Adrenal gland (tissue), 12 donors: Measurements from ENCODE around the gene DPP7. TPM values are rescaled to one million over a fixed set of nuclear protein-coding genes. Genes with fewer than 3 reads are reported as not detected.

Experiments used
- DNase-seq, 7 donors: peaks; one replicate each; pipeline ENCODE4 v3.0.0-alpha.2; 2019 to 2020
- H3K27ac ChIP-seq, 5 donors: fragments of 200-600 bp; sonication (generic) in 4 of 5; 1 replicate in 3 of 5; 2 replicates in 2 of 5; pipeline versions ENCODE4 v1.5.1 to v1.8.0; 2016 to 2020; ENCODE audit warnings: mild to moderate bottlenecking in 1 of 5
- H3K27me3 ChIP-seq: fragments of 200-600 bp; 2 replicates; pipeline ENCODE4 v1.8.0; 2021
- H3K36me3 ChIP-seq, 2 donors: fragments of 200-600 bp; replicated peaks in 1 of 2; 1 replicate in 1 of 2; 2 replicates in 1 of 2; pipeline versions ENCODE4 v1.5.1 to v1.8.0; 2018 to 2022
- H3K4me1 ChIP-seq, 2 donors: fragments of 200-600 bp; replicated peaks in 1 of 2; 1 replicate in 1 of 2; 2 replicates in 1 of 2; pipeline versions ENCODE4 v1.5.1 to v1.8.0; 2018 to 2021
- H3K4me3 ChIP-seq, 4 donors: fragments of 200-600 bp; sonication (generic) in 3 of 4; one replicate each; pipeline ENCODE4 v1.5.1; 2016 to 2018
- H3K9me3 ChIP-seq, 3 donors: fragments of 200-600 bp; sonication (generic) in 1 of 3; replicated peaks in 1 of 3; 1 replicate in 2 of 3; 2 replicates in 1 of 3; pipeline versions ENCODE4 v1.5.1 to v1.8.0; 2016 to 2021
- POLR2A ChIP-seq, 2 donors: fragments of 450-650 bp; IDR thresholded peaks; one replicate each; pipeline ENCODE4 v1.6.1; 2017; ENCODE audit warnings: antibody characterized with exemption in 2 of 2, mild to moderate bottlenecking in 2 of 2, moderate library complexity in 1 of 2
- WGBS, 4 donors: extraction: QIAGEN DNeasy Blood & Tissue Kit in 2 of 4; methylation state at CpG; one replicate each; pipeline versions ENCODE4 v1.1.5 to v1.1.7; 2013 to 2017; 5-methylcytosine and 5-hydroxymethylcytosine counted together
- intact Hi-C, 2 donors: fragments of 100-400 bp; cut with DNase I; formaldehyde crosslinking; loops; one replicate each; pipeline versions ENCODE4 v1.14.1 to v1.15.0; 2022 to 2023
- polyA plus RNA-seq, 3 donors: library from polyadenylated mRNA; stranded (reverse); fragments of 200-250 nt in 2 of 3; fragments of 350-450 nt in 1 of 3; fragmentation: Illumina TruSeq in 1 of 3; extraction: RNeasy Lipid Tissue Mini Kit (QIAGEN cat#74804) in 1 of 3; gene quantifications; one replicate each; pipeline ENCODE4 v1.2.3, GENCODE V29; 2013 to 2014
- total RNA-seq, 9 donors: library from RNA; depleted of rRNA in 4 of 9; stranded (reverse); fragments of >200 nt in 4 of 9; fragments of 120-200 nt in 1 of 9; fragmentation: NEBNext Ultra II Directional in 1 of 9; extraction: Animal tissue kit (Norgen Biotek cat#: 25700) in 1 of 9; gene quantifications; one replicate each; pipeline versions ENCODE4 v1.1.0 to v1.2.4, GENCODE V29; 2013 to 2023
- TF ChIP-seq, protein P1 (sequence below), 6 experiments: fragments of 450-650 bp in 4 of 6; fragments of 200-600 bp in 2 of 6; sonication (generic) in 1 of 6; IDR thresholded peaks; 1 replicate in 5 of 6; 2 replicates in 1 of 6; pipeline versions ENCODE4 v1.5.1 to v1.8.0; 2016 to 2021; ENCODE audit warnings: antibody characterized with exemption in 6 of 6, mild to moderate bottlenecking in 2 of 6, moderate library complexity in 1 of 6
- donor health status: healthy with polysubstance abuse.
- donor health status: Bipolar disorder and iron deficiency.
- donor health status: DM: yes; HTN: yes; CAD: no.
- donor health status: DM: no; HTN: no; CAD: no.
- donor health status: DM: no; HTN: no; CAD: no.
- donor health status: DM: yes; HTN: yes; CAD: no.

DPP7 gene
- total and polyA plus RNA-seq, 12 donors: 52.6 to 1,938 (median 237) TPM

- Histone ChIP-seq H3K27ac (no peak overlapping the region), H3K27me3 (peaks cover 92% of the 10 kb centered on the region), H3K4me3 (peak overlapping the region in 1 of 4 donors; percentile 10), H3K4me1 (peaks cover 0 to 11% of the 10 kb centered on the region in 2 donors), H3K9me3 (no peaks in the 10 kb centered on the region), H3K36me3 (no peaks in the 10 kb centered on the region)
- DNase-seq: peak in 3 of 7 donors; percentile 46 to 64 (median 51)
- TF ChIP-seq, protein P1, sequence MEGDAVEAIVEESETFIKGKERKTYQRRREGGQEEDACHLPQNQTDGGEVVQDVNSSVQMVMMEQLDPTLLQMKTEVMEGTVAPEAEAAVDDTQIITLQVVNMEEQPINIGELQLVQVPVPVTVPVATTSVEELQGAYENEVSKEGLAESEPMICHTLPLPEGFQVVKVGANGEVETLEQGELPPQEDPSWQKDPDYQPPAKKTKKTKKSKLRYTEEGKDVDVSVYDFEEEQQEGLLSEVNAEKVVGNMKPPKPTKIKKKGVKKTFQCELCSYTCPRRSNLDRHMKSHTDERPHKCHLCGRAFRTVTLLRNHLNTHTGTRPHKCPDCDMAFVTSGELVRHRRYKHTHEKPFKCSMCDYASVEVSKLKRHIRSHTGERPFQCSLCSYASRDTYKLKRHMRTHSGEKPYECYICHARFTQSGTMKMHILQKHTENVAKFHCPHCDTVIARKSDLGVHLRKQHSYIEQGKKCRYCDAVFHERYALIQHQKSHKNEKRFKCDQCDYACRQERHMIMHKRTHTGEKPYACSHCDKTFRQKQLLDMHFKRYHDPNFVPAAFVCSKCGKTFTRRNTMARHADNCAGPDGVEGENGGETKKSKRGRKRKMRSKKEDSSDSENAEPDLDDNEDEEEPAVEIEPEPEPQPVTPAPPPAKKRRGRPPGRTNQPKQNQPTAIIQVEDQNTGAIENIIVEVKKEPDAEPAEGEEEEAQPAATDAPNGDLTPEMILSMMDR (IDR thresholded peaks at IDR 0.05): peak in 1 of 6 experiments; percentile 21
- TF ChIP-seq POLR2A (IDR thresholded peaks at IDR 0.05): no peak
- 0 to 31% (median 5%) methylated on average over 4 to 74 of the region's 74 CpGs for WGBS, 4 donors
- intact Hi-C loops: no loop called here
Measured at GRCh38 chr9:137162505-137163364, 48.2 kb upstream of the DPP7 start.

GRCh38 chr9:137161558-137162486, 47.3 kb upstream of the DPP7 start:
- H3K27me3 ChIP-seq: peaks cover 86% of the 10 kb centered on the region
- WGBS, 4 donors: 2 to 5% (median 3%) methylated on average over 12 to 68 of the region's 71 CpGs
- TF ChIP-seq, protein P1 (IDR thresholded peaks at IDR 0.05): no peak
- no peak for TF ChIP-seq POLR2A (IDR thresholded peaks at IDR 0.05)
- DNase-seq: no peak
- H3K4me3 ChIP-seq: no peak overlapping the region
- no peaks in the 10 kb centered on the region for H3K9me3 ChIP-seq
- no peak overlapping the region for H3K27ac ChIP-seq
- H3K4me1 ChIP-seq: peaks cover 0 to 11% of the 10 kb centered on the region in 2 donors
- intact Hi-C loops: no loop called here
- H3K36me3 ChIP-seq: no peaks in the 10 kb centered on the region

- WGBS, 4 donors: 20 to 83% (median 26%) methylated on average over 1 to 56 of the region's 56 CpGs
- peaks cover 0 to 15% of the 10 kb centered on the region in 2 donors for H3K4me1 ChIP-seq
- no peak overlapping the region for H3K4me3 ChIP-seq
- intact Hi-C loops: no loop called here
- no peaks in the 10 kb centered on the region for H3K36me3 ChIP-seq
- no peaks in the 10 kb centered on the region for H3K9me3 ChIP-seq
- H3K27me3 ChIP-seq: peaks cover 86% of the 10 kb centered on the region
- H3K27ac ChIP-seq: no peak overlapping the region
- no peak for DNase-seq
- TF ChIP-seq, protein P1 (IDR thresholded peaks at IDR 0.05): no peak
- TF ChIP-seq POLR2A (IDR thresholded peaks at IDR 0.05): no peak
Measured at GRCh38 chr9:137160716-137161557, 46.4 kb upstream of the DPP7 start.
